ENCODE data around the gene NCR2.

DNA sequence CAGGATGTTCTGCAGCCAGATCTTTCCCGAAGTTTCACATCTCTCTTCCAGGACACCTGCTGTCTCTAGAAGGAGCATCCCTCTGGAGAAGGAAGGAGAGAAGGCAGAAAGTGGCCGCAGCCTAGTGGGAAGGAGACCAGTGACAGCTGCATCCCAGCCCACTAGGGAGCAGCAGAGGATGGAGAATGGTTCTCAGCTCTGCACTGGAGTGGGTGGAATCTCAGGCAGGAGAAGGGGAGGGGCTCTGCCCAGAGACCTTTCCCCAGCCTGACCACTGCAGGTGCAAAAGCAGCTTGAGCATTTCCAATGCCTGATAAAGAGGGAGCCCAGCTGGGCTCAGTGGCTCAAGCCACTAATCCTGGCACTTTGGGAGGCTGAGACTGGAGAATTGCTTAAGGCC, 32.3 kb downstream of the NCR2 start:
- TF ChIP-seq ZNF274 (IDR thresholded peaks at IDR 0.05; ENCODE audit: low read depth, low read length) (no peak), SUZ12 (IDR thresholded peaks at IDR 0.05; ENCODE audit: extremely low read depth, insufficient read depth, insufficient read length) (no peak)

Measured in NT2/D1 (cell line).